GM18505 (cell line): ENCODE results near the gene RPL13A.

Source experiments
- ATAC-seq: cut with Tn5 transposase; IDR thresholded peaks from one replicate; pipeline ENCODE4 v1.9.1; 2021; ENCODE audit not compliant: unreplicated experiment
- POLR2A ChIP-seq: IDR thresholded peaks from 4 replicates; pipeline ENCODE4 v1.6.1; 2011; ENCODE audit warnings: borderline replicate concordance; ENCODE audit not compliant: insufficient read depth, insufficient read length; ENCODE audit errors: extremely low read depth

Gene RPL13A

GRCh38 chr19:49515767-49516166 lies 28.4 kb downstream of the RPL13A start:
- no peak for TF ChIP-seq POLR2A
- ATAC-seq, result no peak

- TF ChIP-seq POLR2A, result no peak
- no peak for ATAC-seq
Observed at GRCh38 chr19:49518033-49518432, 30.6 kb downstream of the RPL13A start.

- no peak for ATAC-seq
- no peak for TF ChIP-seq POLR2A
Observed at GRCh38 chr19:49520705-49521319, 33.4 kb downstream of the RPL13A start.

GRCh38 chr19:49524812-49525455 lies 37.5 kb downstream of the RPL13A start:
- no peak for ATAC-seq
- TF ChIP-seq POLR2A, result no peak

- no peak for ATAC-seq
- no peak for TF ChIP-seq POLR2A
Observed at GRCh38 chr19:49528211-49528771, 40.9 kb downstream of the RPL13A start.

- no peak for ATAC-seq
- no peak for TF ChIP-seq POLR2A
Observed at GRCh38 chr19:49530708-49531107, 43.3 kb downstream of the RPL13A start.

- no peak for ATAC-seq
- no peak for TF ChIP-seq POLR2A
Observed at GRCh38 chr19:49533551-49534488, 46.4 kb downstream of the RPL13A start.

- TF ChIP-seq POLR2A, result no peak
- ATAC-seq, result no peak
Observed at GRCh38 chr19:49534632-49535385, 47.4 kb downstream of the RPL13A start.

- no peak for ATAC-seq
Observed at GRCh38 chr19:49536921-49537462, 49.6 kb downstream of the RPL13A start.

GRCh38 chr19:49538643-49539042 lies 51.2 kb downstream of the RPL13A start:
- no peak for ATAC-seq
- no peak for TF ChIP-seq POLR2A

More at GRCh38 chr19:49536921-49537462, 49.6 kb downstream of the RPL13A start:
- no peak for TF ChIP-seq POLR2A

- TF ChIP-seq POLR2A, result no peak
- ATAC-seq, result no peak
Observed at GRCh38 chr19:49539192-49539952, 52.0 kb downstream of the RPL13A start.
